ENCODE results near the gene GAS6.

The GAS6 gene

GRCh38 chr13:113897161-113897560, 33.3 kb upstream of the GAS6 start:
- TF ChIP-seq EZH2phosphoT487 (IDR thresholded peaks at IDR 0.05; ENCODE audit: low read length) (no peak), CTCF (IDR thresholded peaks at IDR 0.05; ENCODE audit: low read length) (no peak), EZH2 (optimal IDR thresholded peaks at IDR 0.05; ENCODE audit: low read depth, low read length) (no peak)
- no peak overlapping the region for H3K9ac ChIP-seq (ENCODE audit: low read length)
- no peaks in the 10 kb centered on the region for H3K36me3 ChIP-seq (replicated peaks; ENCODE audit: insufficient read depth, low read length)
- no peaks in the 10 kb centered on the region for H4K20me1 ChIP-seq (ENCODE audit: insufficient read depth, low read length)
- no peaks in the 10 kb centered on the region for H3K4me1 ChIP-seq (ENCODE audit: low read length)
- no peaks in the 10 kb centered on the region for H3K9me2 ChIP-seq (replicated peaks; ENCODE audit: insufficient read depth, low read length)
- no peaks in the 10 kb centered on the region for H3F3A ChIP-seq (ENCODE audit: insufficient read depth, low read length)
- H3K27me3 ChIP-seq (replicated peaks; ENCODE audit: insufficient read depth, low read length), result no peaks in the 10 kb centered on the region
- no peak overlapping the region for H3K27ac ChIP-seq (ENCODE audit: low read length)
- H3K4me3 ChIP-seq (ENCODE audit: low read length), result no peak overlapping the region
- peak; percentile 2 for DNase-seq
- no peak overlapping the region for H2AFZ ChIP-seq (ENCODE audit: low read length)
- no peak overlapping the region for H3K4me2 ChIP-seq (ENCODE audit: low read depth, low read length)
- H3K79me2 ChIP-seq (ENCODE audit: low read length), result no peaks in the 10 kb centered on the region
- no peaks in the 10 kb centered on the region for H3K9me3 ChIP-seq (replicated peaks; ENCODE audit: insufficient read depth, low read length)

- Histone ChIP-seq H3K4me2 (ENCODE audit: low read depth, low read length) (no peak overlapping the region), H3K9ac (ENCODE audit: low read length) (no peak overlapping the region), H3F3A (ENCODE audit: insufficient read depth, low read length) (peaks cover 10% of the 10 kb centered on the region; the same call in 1 of the 2 replicates), H3K4me3 (ENCODE audit: low read length) (no peak overlapping the region), H3K27ac (ENCODE audit: low read length) (no peak overlapping the region), H3K9me2 (replicated peaks; ENCODE audit: insufficient read depth, low read length) (no peaks in the 10 kb centered on the region), H3K36me3 (replicated peaks; ENCODE audit: insufficient read depth, low read length) (no peaks in the 10 kb centered on the region), H2AFZ (ENCODE audit: low read length) (no peak overlapping the region), H3K4me1 (ENCODE audit: low read length) (peaks cover 14% of the 10 kb centered on the region), H4K20me1 (ENCODE audit: insufficient read depth, low read length) (no peaks in the 10 kb centered on the region), H3K27me3 (replicated peaks; ENCODE audit: insufficient read depth, low read length) (no peaks in the 10 kb centered on the region), H3K79me2 (ENCODE audit: low read length) (no peaks in the 10 kb centered on the region), H3K9me3 (replicated peaks; ENCODE audit: insufficient read depth, low read length) (no peaks in the 10 kb centered on the region)
- TF ChIP-seq CTCF (IDR thresholded peaks at IDR 0.05; ENCODE audit: low read length) (no peak), EZH2 (optimal IDR thresholded peaks at IDR 0.05; ENCODE audit: low read depth, low read length) (no peak), EZH2phosphoT487 (IDR thresholded peaks at IDR 0.05; ENCODE audit: low read length) (no peak)
- no peak for DNase-seq
Observed at GRCh38 chr13:113895436-113895835, 31.6 kb upstream of the GAS6 start.

- Histone ChIP-seq H3K4me1 (ENCODE audit: low read length) (peaks cover 43% of the 10 kb centered on the region), H3K4me2 (ENCODE audit: low read depth, low read length) (no peak overlapping the region), H3K36me3 (replicated peaks; ENCODE audit: insufficient read depth, low read length) (no peaks in the 10 kb centered on the region), H3K9me2 (replicated peaks; ENCODE audit: insufficient read depth, low read length) (no peaks in the 10 kb centered on the region), H3K27ac (ENCODE audit: low read length) (peak overlapping the region; percentile 26; the same call in 1 of the 2 replicates), H2AFZ (ENCODE audit: low read length) (no peak overlapping the region), H3K79me2 (ENCODE audit: low read length) (no peaks in the 10 kb centered on the region), H3K9ac (ENCODE audit: low read length) (no peak overlapping the region), H3K27me3 (replicated peaks; ENCODE audit: insufficient read depth, low read length) (no peaks in the 10 kb centered on the region), H3F3A (ENCODE audit: insufficient read depth, low read length) (peaks cover 16% of the 10 kb centered on the region; the same call in 1 of the 2 replicates), H3K9me3 (replicated peaks; ENCODE audit: insufficient read depth, low read length) (no peaks in the 10 kb centered on the region), H3K4me3 (ENCODE audit: low read length) (no peak overlapping the region), H4K20me1 (ENCODE audit: insufficient read depth, low read length) (no peaks in the 10 kb centered on the region)
- no peak for TF ChIP-seq EZH2 (optimal IDR thresholded peaks at IDR 0.05; ENCODE audit: low read depth, low read length)
- DNase-seq, result peak; percentile 6
Observed at GRCh38 chr13:113890774-113891480, 27.1 kb upstream of the GAS6 start.

- no peak overlapping the region for H3K4me3 ChIP-seq (ENCODE audit: low read length)
- H3K27ac ChIP-seq (ENCODE audit: low read length), result peak overlapping the region; percentile 48; the same call in 1 of the 2 replicates
- no peak overlapping the region for H2AFZ ChIP-seq (ENCODE audit: low read length)
- H3K27me3 ChIP-seq (replicated peaks; ENCODE audit: insufficient read depth, low read length), result no peaks in the 10 kb centered on the region
- no peaks in the 10 kb centered on the region for H3K36me3 ChIP-seq (replicated peaks; ENCODE audit: insufficient read depth, low read length)
- H3K9me2 ChIP-seq (replicated peaks; ENCODE audit: insufficient read depth, low read length), result no peaks in the 10 kb centered on the region
- H3K79me2 ChIP-seq (ENCODE audit: low read length), result no peaks in the 10 kb centered on the region
- no peak overlapping the region for H3K4me2 ChIP-seq (ENCODE audit: low read depth, low read length)
- H3K9me3 ChIP-seq (replicated peaks; ENCODE audit: insufficient read depth, low read length), result no peaks in the 10 kb centered on the region
- TF ChIP-seq EZH2phosphoT487 (IDR thresholded peaks at IDR 0.05; ENCODE audit: low read length), result no peak
- TF ChIP-seq EZH2 (optimal IDR thresholded peaks at IDR 0.05; ENCODE audit: low read depth, low read length), result no peak
- no peak for TF ChIP-seq CTCF (IDR thresholded peaks at IDR 0.05; ENCODE audit: low read length)
- peak; percentile 5 for DNase-seq
- no peaks in the 10 kb centered on the region for H4K20me1 ChIP-seq (ENCODE audit: insufficient read depth, low read length)
- no peak overlapping the region for H3K9ac ChIP-seq (ENCODE audit: low read length)
- peaks cover 16% of the 10 kb centered on the region; the same call in 1 of the 2 replicates for H3F3A ChIP-seq (ENCODE audit: insufficient read depth, low read length)
- H3K4me1 ChIP-seq (ENCODE audit: low read length), result peaks cover 43% of the 10 kb centered on the region
Observed at GRCh38 chr13:113889467-113889866, 25.6 kb upstream of the GAS6 start.
